WTC11 (cell line): ENCODE data around the gene RSPH3. TPM values are rescaled to one million over a fixed set of nuclear protein-coding genes. Genes with fewer than 3 reads are reported as not detected.
"Not testable (repeated sequence)": the region's sequence is repeated elsewhere in the genome, so short reads cannot be mapped to it uniquely, and the experiment has no call there.

Experiments used
- ATAC-seq: fragments of 200-7000 bp; cut with Tn5 transposase; 2 replicates; pipeline ENCODE4 v1.10.0; 2021; ENCODE audit warnings: mild to moderate bottlenecking, moderate library complexity
- CTCF ChIA-PET: fragments of 300-600 bp; sonication (Branson Sonifier 250); formaldehyde crosslinking; loops from one replicate; lab custom pipeline; 2021; ENCODE audit warnings: antibody characterized with exemption; lab: Charles Lee
- POLR2A ChIA-PET: fragments of 350-600 bp; sonication (Branson Sonifier 250); formaldehyde crosslinking; loops from one replicate; lab custom pipeline; 2021; ENCODE audit warnings: antibody characterized with exemption; lab: Charles Lee
- DNase-seq: peaks from one replicate; pipeline ENCODE4 v3.0.0; 2021; ENCODE audit warnings: low spot score
- H3K27ac Mint-ChIP-seq: 2 replicates; pipeline ENCODE4 v1.8.0; 2021; ENCODE audit warnings: mixed read lengths
- H3K27me3 Mint-ChIP-seq: 2 replicates; pipeline ENCODE4 v1.8.0; 2021; ENCODE audit warnings: low read depth, mild to moderate bottlenecking, moderate library complexity, mixed read lengths
- H3K36me3 Mint-ChIP-seq: 2 replicates; pipeline ENCODE4 v1.8.0; 2021; ENCODE audit warnings: mixed read lengths
- H3K4me1 Mint-ChIP-seq: 2 replicates; pipeline ENCODE4 v1.8.0; 2022; ENCODE audit warnings: mixed read lengths
- H3K4me3 Mint-ChIP-seq: 2 replicates; pipeline ENCODE4 v1.8.0; 2021; ENCODE audit warnings: mild to moderate bottlenecking, moderate library complexity, mixed read lengths
- H3K9me3 Mint-ChIP-seq: 2 replicates; pipeline ENCODE4 v1.8.0; 2021; ENCODE audit warnings: mixed read lengths
- CBFB ChIP-seq: sonication (generic); formaldehyde crosslinking; IDR thresholded peaks from 2 replicates; pipeline ENCODE4 v1.8.1; 2022; ENCODE audit warnings: mild to moderate bottlenecking, low read depth, missing genetic modification reagents
- CDX4 ChIP-seq: fragments of 250-450 bp; sonication (Bioruptor Pico); IDR thresholded peaks from 2 replicates; pipeline ENCODE4 v1.9.0; 2021; ENCODE audit warnings: moderate library complexity, mild to moderate bottlenecking, inconsistent platforms, borderline replicate concordance
- CREM ChIP-seq: sonication (generic); formaldehyde crosslinking; IDR thresholded peaks from 2 replicates; pipeline ENCODE4 v1.8.1; 2022; ENCODE audit warnings: mild to moderate bottlenecking, missing genetic modification reagents, moderate library complexity
- CTCF ChIP-seq: fragments of 200-600 bp; IDR thresholded peaks from 2 replicates; pipeline ENCODE4 v1.8.0; 2022; ENCODE audit warnings: antibody characterized with exemption
- EMX1 ChIP-seq: fragments of 250-450 bp; sonication (Bioruptor Pico); IDR thresholded peaks from 2 replicates; pipeline ENCODE4 v1.8.0; 2021; ENCODE audit warnings: mild to moderate bottlenecking
- ESRRA ChIP-seq: sonication (generic); formaldehyde crosslinking; IDR thresholded peaks from 2 replicates; pipeline ENCODE4 v1.8.1; 2022; ENCODE audit warnings: mild to moderate bottlenecking, missing genetic modification reagents, borderline replicate concordance
- NFATC4 ChIP-seq: fragments of 250-450 bp; sonication (Bioruptor Pico); IDR thresholded peaks from 2 replicates; pipeline ENCODE4 v1.9.0; 2021; ENCODE audit warnings: mild to moderate bottlenecking
- NR3C1 ChIP-seq: sonication (generic); formaldehyde crosslinking; conservative IDR thresholded peaks from 2 replicates; pipeline ENCODE4 v1.8.1; 2023; ENCODE audit warnings: low read depth, mild to moderate bottlenecking, missing genetic modification reagents
- SMAD3 ChIP-seq: sonication (generic); formaldehyde crosslinking; IDR thresholded peaks from 2 replicates; pipeline ENCODE4 v1.8.0; 2022; ENCODE audit warnings: missing genetic modification reagents, mild to moderate bottlenecking, borderline replicate concordance
- TP53 ChIP-seq: sonication (generic); formaldehyde crosslinking; IDR thresholded peaks from 2 replicates; pipeline ENCODE4 v1.8.1; 2023; ENCODE audit warnings: mild to moderate bottlenecking, missing genetic modification reagents
- USF1 ChIP-seq: sonication (generic); formaldehyde crosslinking; IDR thresholded peaks from 2 replicates; pipeline ENCODE4 v1.8.0; 2022; ENCODE audit warnings: mild to moderate bottlenecking, missing genetic modification reagents
- ZNF423 ChIP-seq: fragments of 250-450 bp; sonication (Bioruptor Pico); IDR thresholded peaks from 2 replicates; pipeline ENCODE4 v2.1.2; 2022; ENCODE audit warnings: mild to moderate bottlenecking, moderate library complexity
- ZNF425 ChIP-seq: fragments of 250-450 bp; sonication (Bioruptor Pico); conservative IDR thresholded peaks from 2 replicates; pipeline ENCODE4 v1.9.0; 2021; ENCODE audit warnings: mild to moderate bottlenecking
- total RNA-seq: library from RNA; stranded (reverse); gene quantifications from 3 replicates; pipeline ENCODE4 v1.2.3, GENCODE V29; 2021
- TF ChIP-seq, protein P1 (sequence below): sonication (generic); formaldehyde crosslinking; IDR thresholded peaks from 2 replicates; pipeline ENCODE4 v1.8.1; 2023; ENCODE audit warnings: mild to moderate bottlenecking, missing genetic modification reagents, moderate library complexity
- TF ChIP-seq, protein P2 (sequence below): sonication (generic); formaldehyde crosslinking; conservative IDR thresholded peaks from 2 replicates; pipeline ENCODE4 v1.8.1; 2022; ENCODE audit warnings: mild to moderate bottlenecking, missing genetic modification reagents

RSPH3 gene
- total RNA-seq, 1 experiment from 2014 or later = 3.2 TPM

DNA sequence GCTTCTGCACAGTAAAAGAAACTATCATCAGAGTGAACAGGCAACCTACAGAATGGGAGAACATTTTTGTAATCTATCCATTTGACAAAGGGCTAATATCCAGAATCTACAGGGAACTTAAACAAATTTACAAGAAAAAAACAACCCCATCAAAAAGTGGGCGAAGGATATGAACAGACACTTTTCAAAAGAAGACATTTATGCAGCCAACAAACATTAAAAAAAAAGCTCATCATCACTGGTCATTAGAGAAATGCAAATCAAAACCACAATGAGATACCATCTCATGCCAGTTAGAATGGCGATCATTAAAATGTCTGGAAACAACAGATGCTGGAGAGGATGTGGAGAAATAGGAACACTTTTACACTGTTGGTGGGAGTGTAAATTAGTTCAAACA is 48.4 kb downstream of the RSPH3 start:
- CTCF ChIA-PET, H3K27ac Mint-ChIP-seq, ATAC-seq, POLR2A ChIA-PET, H3K27me3 Mint-ChIP-seq, H3K4me1 Mint-ChIP-seq, DNase-seq, H3K4me3 Mint-ChIP-seq, H3K36me3 Mint-ChIP-seq: not testable (repeated sequence)
- H3K9me3 Mint-ChIP-seq = peaks cover 17% of the 10 kb centered on the region

- no peaks in the 10 kb centered on the region; the same call in 1 of the 2 replicates for H3K27me3 Mint-ChIP-seq
Measured at GRCh38 chr6:158947284-158947683, 52.7 kb downstream of the RSPH3 start.

DNA sequence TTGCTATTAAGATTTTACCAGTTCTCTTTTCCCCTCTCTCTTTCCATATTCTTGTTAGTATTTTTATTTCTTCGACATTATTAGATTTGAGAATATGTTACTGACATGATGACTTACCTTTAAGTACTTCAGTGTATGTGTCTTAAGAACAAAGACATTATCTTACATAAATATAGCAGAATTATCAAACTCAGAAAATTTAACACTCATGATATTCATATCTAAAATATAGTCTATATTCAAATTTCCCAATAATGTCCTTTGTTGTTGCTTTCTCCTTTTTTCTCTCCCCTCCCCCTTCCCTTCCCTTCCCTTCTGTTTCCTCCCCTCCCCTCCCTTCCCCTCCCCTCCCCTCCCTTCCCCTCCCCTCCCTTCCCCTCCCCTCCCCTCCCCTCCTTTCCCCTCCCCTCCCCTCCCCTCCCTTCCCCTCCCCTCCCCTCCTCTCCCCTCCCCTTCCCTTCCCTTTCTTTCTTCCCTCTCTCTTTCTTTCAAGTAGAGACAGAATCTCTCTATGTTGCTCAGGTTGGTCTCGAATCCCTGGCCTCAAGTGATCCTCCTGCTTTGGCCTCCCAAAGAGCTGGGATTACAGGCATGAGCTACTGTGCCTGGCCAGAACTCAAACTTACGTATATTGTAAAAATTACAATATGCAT is 56.5 kb downstream of the RSPH3 start:
- ChIA-PET POLR2A (no interaction called here), CTCF (interaction anchor here (0.5 kb wide), 1 partner anchor 891 kb away, joined by 3 read pairs; no protein-coding TSS in a partner anchor)
- peaks cover 17% of the 10 kb centered on the region for H3K4me1 Mint-ChIP-seq
- no peak overlapping the region for H3K27ac Mint-ChIP-seq
- H3K36me3 Mint-ChIP-seq = peaks cover 4% of the 10 kb centered on the region
- TF ChIP-seq, protein P1, sequence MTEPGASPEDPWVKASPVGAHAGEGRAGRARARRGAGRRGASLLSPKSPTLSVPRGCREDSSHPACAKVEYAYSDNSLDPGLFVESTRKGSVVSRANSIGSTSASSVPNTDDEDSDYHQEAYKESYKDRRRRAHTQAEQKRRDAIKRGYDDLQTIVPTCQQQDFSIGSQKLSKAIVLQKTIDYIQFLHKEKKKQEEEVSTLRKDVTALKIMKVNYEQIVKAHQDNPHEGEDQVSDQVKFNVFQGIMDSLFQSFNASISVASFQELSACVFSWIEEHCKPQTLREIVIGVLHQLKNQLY (CRISPR knock-in tag) = no peak
- TF ChIP-seq ZNF425 (CRISPR knock-in tag) = no peak
- TF ChIP-seq SMAD3 (CRISPR knock-in tag) = no peak
- no peak for TF ChIP-seq USF1 (CRISPR knock-in tag)
- no peak for TF ChIP-seq CDX4 (CRISPR knock-in tag)
- no peak for TF ChIP-seq ZNF423 (CRISPR knock-in tag)
- no peak for TF ChIP-seq EMX1 (CRISPR knock-in tag)
- TF ChIP-seq TP53 (CRISPR knock-in tag) = no peak
- TF ChIP-seq CREM = no peak
- no peak for TF ChIP-seq NFATC4 (CRISPR knock-in tag)
- ATAC-seq = no peak
- DNase-seq = no peak
- H3K9me3 Mint-ChIP-seq = peaks cover 11% of the 10 kb centered on the region
- H3K27me3 Mint-ChIP-seq = peaks cover 12% of the 10 kb centered on the region
- no peak overlapping the region for H3K4me3 Mint-ChIP-seq

More at GRCh38 chr6:158947284-158947683, 52.7 kb downstream of the RSPH3 start:
- Mint-ChIP-seq H3K27ac (no peak overlapping the region; the same call in 1 of the 2 replicates), H3K36me3 (peaks cover 4% of the 10 kb centered on the region), H3K4me3 (no peak overlapping the region), H3K4me1 (peaks cover 2% of the 10 kb centered on the region; the same call in 1 of the 2 replicates), H3K9me3 (peaks cover 19% of the 10 kb centered on the region)
- ChIA-PET POLR2A (no interaction called here), CTCF (interaction anchor here (0.8 kb wide), 1 partner anchor 229 kb away, joined by 3 read pairs; no protein-coding TSS in a partner anchor)
- DNase-seq = no peak
- TF ChIP-seq CREM (no peak), CBFB (CRISPR knock-in tag) (no peak), SMAD3 (CRISPR knock-in tag) (no peak), NR3C1 (CRISPR knock-in tag) (no peak), CTCF (no peak), EMX1 (CRISPR knock-in tag) (no peak), ESRRA (no peak)
- TF ChIP-seq, protein P2, sequence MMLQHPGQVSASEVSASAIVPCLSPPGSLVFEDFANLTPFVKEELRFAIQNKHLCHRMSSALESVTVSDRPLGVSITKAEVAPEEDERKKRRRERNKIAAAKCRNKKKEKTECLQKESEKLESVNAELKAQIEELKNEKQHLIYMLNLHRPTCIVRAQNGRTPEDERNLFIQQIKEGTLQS (CRISPR knock-in tag) = no peak
- ATAC-seq = no peak
